Stimulated activated CD4-positive, alpha-beta T cell treated with anti-CD3 and anti-CD28 coated beads, TNF-alpha, amount 100 ng/mL, for 4 hours (primary cell): ENCODE results near the gene AFTPH.

ENCODE experiments used
- DNase-seq, 3 experiments: peaks; one replicate each; pipeline ENCODE4 v3.0.0-alpha.2; 2020; ENCODE audit warnings: low read depth in 3 of 3

The AFTPH gene

GRCh38 chr2:64610316-64610855 is 86.3 kb downstream of the AFTPH start:
- DNase-seq = no peak

- no peak for DNase-seq
Observed at GRCh38 chr2:64612575-64613195, 88.6 kb downstream of the AFTPH start.

GRCh38 chr2:64613276-64613675 is 89.1 kb downstream of the AFTPH start:
- DNase-seq = no peak

GRCh38 chr2:64615192-64615763 is 91.2 kb downstream of the AFTPH start:
- no peak for DNase-seq

- DNase-seq = no peak
Observed at GRCh38 chr2:64615844-64616536, 91.9 kb downstream of the AFTPH start.

GRCh38 chr2:64617631-64618151 is 93.6 kb downstream of the AFTPH start:
- DNase-seq = no peak

GRCh38 chr2:64620661-64621060 is 96.5 kb downstream of the AFTPH start:
- no peak for DNase-seq

GRCh38 chr2:64622443-64623241 is 98.5 kb downstream of the AFTPH start:
- DNase-seq = no peak

- no peak for DNase-seq
Observed at GRCh38 chr2:64623242-64623850, 99.2 kb downstream of the AFTPH start.

GRCh38 chr2:64624108-64624610 is 100.0 kb downstream of the AFTPH start:
- DNase-seq = no peak

GRCh38 chr2:64624862-64625261 is 100.7 kb downstream of the AFTPH start:
- DNase-seq = no peak

- no peak for DNase-seq
Observed at GRCh38 chr2:64625299-64626145, 101.4 kb downstream of the AFTPH start.

- DNase-seq = no peak
Observed at GRCh38 chr2:64626146-64626809, 102.2 kb downstream of the AFTPH start.

GRCh38 chr2:64626963-64627760 is 103.0 kb downstream of the AFTPH start:
- no peak for DNase-seq

- no peak for DNase-seq
Observed at GRCh38 chr2:64627860-64628841, 104.0 kb downstream of the AFTPH start.

- DNase-seq = no peak
Observed at GRCh38 chr2:64629329-64629781, 105.2 kb downstream of the AFTPH start.

GRCh38 chr2:64629875-64630274 is 105.7 kb downstream of the AFTPH start:
- no peak for DNase-seq

- DNase-seq = no peak
Observed at GRCh38 chr2:64630752-64631151, 106.6 kb downstream of the AFTPH start.
